Activated CD8-positive, alpha-beta memory T cell treated with anti-CD3 and anti-CD28 coated beads, Interleukin-2, amount 50 U/mL, for 24 hours (primary cell): Measurements from ENCODE around the gene SORL1.
A peak's percentile ranks its signal among the peaks of the same experiment; 100 is the strongest.

Source experiments
- DNase-seq: peaks from one replicate; pipeline ENCODE4 v3.0.0-alpha.2; 2020; ENCODE audit errors: extremely low read depth

The SORL1 gene

GRCh38 chr11:121587182-121587581 lies 135.1 kb downstream of the SORL1 start:
- no peak for DNase-seq

- no peak for DNase-seq
Observed at GRCh38 chr11:121588747-121589146, 136.6 kb downstream of the SORL1 start.

- no peak for DNase-seq
Observed at GRCh38 chr11:121589946-121590537, 137.9 kb downstream of the SORL1 start.

GRCh38 chr11:121590772-121591404 lies 138.8 kb downstream of the SORL1 start:
- DNase-seq: no peak

- DNase-seq: peak; percentile 39
Observed at GRCh38 chr11:121591405-121592033, 139.4 kb downstream of the SORL1 start.

GRCh38 chr11:121592708-121593107 lies 140.6 kb downstream of the SORL1 start:
- DNase-seq: no peak

GRCh38 chr11:121595717-121596161 lies 143.6 kb downstream of the SORL1 start:
- no peak for DNase-seq

- no peak for DNase-seq
Observed at GRCh38 chr11:121596195-121597155, 144.4 kb downstream of the SORL1 start.

GRCh38 chr11:121603316-121603715 lies 151.2 kb downstream of the SORL1 start:
- no peak for DNase-seq

- DNase-seq: no peak
Observed at GRCh38 chr11:121604152-121604551, 152.0 kb downstream of the SORL1 start.

GRCh38 chr11:121606354-121606753 lies 154.2 kb downstream of the SORL1 start:
- DNase-seq: no peak

- no peak for DNase-seq
Observed at GRCh38 chr11:121607341-121607740, 155.2 kb downstream of the SORL1 start.

- no peak for DNase-seq
Observed at GRCh38 chr11:121608545-121609098, 156.5 kb downstream of the SORL1 start.

GRCh38 chr11:121610706-121611105 lies 158.6 kb downstream of the SORL1 start:
- DNase-seq: no peak

- DNase-seq: no peak
Observed at GRCh38 chr11:121611242-121611641, 159.1 kb downstream of the SORL1 start.

- DNase-seq: no peak
Observed at GRCh38 chr11:121613724-121614123, 161.6 kb downstream of the SORL1 start.

GRCh38 chr11:121614636-121615240 lies 162.6 kb downstream of the SORL1 start:
- no peak for DNase-seq

GRCh38 chr11:121615501-121615900 lies 163.4 kb downstream of the SORL1 start:
- no peak for DNase-seq

- no peak for DNase-seq
Observed at GRCh38 chr11:121618516-121618915, 166.4 kb downstream of the SORL1 start.

GRCh38 chr11:121625777-121626506 lies 173.8 kb downstream of the SORL1 start:
- no peak for DNase-seq

- no peak for DNase-seq
Observed at GRCh38 chr11:121626507-121626875, 174.4 kb downstream of the SORL1 start.
